ENCODE results near the gene TRIP13. TPM values are rescaled to one million over a fixed set of nuclear protein-coding genes. Genes with fewer than 3 reads are reported as not detected.
"Not testable (repeated sequence)": the region's sequence is repeated elsewhere in the genome, so short reads cannot be mapped to it uniquely, and the experiment has no call there.

TRIP13 gene
- total RNA-seq, 1 experiment from 2014 or later = 45.9 TPM

GRCh38 chr5:916441-917293 is 24.0 kb downstream of the TRIP13 start:
- no peak for TF ChIP-seq SIN3A (IDR thresholded peaks at IDR 0.05; ENCODE audit: borderline replicate concordance, insufficient read depth, low read depth, low read length)
- no peak for TF ChIP-seq POLR2AphosphoS5 (IDR thresholded peaks at IDR 0.05; ENCODE audit: low read depth, low read length)
- TF ChIP-seq TCF7L2 (IDR thresholded peaks at IDR 0.05; ENCODE audit: low read depth, low read length) = no peak
- no peak for TF ChIP-seq REST (IDR thresholded peaks at IDR 0.05; ENCODE audit: insufficient read depth in 1 of 2, low read depth in 2 of 2, low read length in 1 of 2)
- TF ChIP-seq CTCF (IDR thresholded peaks at IDR 0.05) = no peak
- CTCF ChIA-PET = interaction anchor here (0.5 kb wide), 1 partner anchor 91 kb away, joined by 4 read pairs; no protein-coding TSS in a partner anchor
- BruUV-seq (replicated peaks) = no TSS peak
- no peaks in the 10 kb centered on the region for H3K9me3 ChIP-seq (ENCODE audit: control insufficient read depth, insufficient read depth, low read depth, low read length)
- no peaks in the 10 kb centered on the region for H3K27me3 ChIP-seq (ENCODE audit: control insufficient read depth, insufficient read depth, low read length)
- in situ Hi-C loops (cut with HindIII; ENCODE audit: low pct_unique_long_range_greater_than_20kb, low sequenced_read_pairs) = no loop called here
- peaks cover 28% of the 10 kb centered on the region for H3K4me1 ChIP-seq (ENCODE audit: control insufficient read depth, insufficient read depth, low read length)
- no peak overlapping the region for H3K27ac ChIP-seq (ENCODE audit: low read length)
- H3K36me3 ChIP-seq (ENCODE audit: control insufficient read depth, insufficient read depth, low read length) = peaks cover 10% of the 10 kb centered on the region
- intact Hi-C loops (cut with micrococcal nuclease; ENCODE audit: unreplicated experiment) = no loop called here
- POLR2A ChIA-PET = no interaction called here
- no peak for DNase-seq (ENCODE audit: low read depth, low spot score)
- ATAC-seq = no peak
- H3K4me3 ChIP-seq (ENCODE audit: low read depth in 2 of 2, low read length in 2 of 2) = no peak overlapping the region

- Histone ChIP-seq H3K4me1 (ENCODE audit: control insufficient read depth, insufficient read depth, low read length) (peaks cover 20% of the 10 kb centered on the region), H3K27ac (ENCODE audit: low read length) (peak overlapping the region; percentile 11)
- DNase-seq (ENCODE audit: low read depth, low spot score); H3K36me3 ChIP-seq (ENCODE audit: control insufficient read depth, insufficient read depth, low read length); H3K4me3 ChIP-seq (ENCODE audit: low read depth in 2 of 2, low read length in 2 of 2); BruUV-seq (replicated peaks); POLR2A ChIA-PET; CTCF ChIA-PET; in situ Hi-C loops (cut with HindIII; ENCODE audit: low pct_unique_long_range_greater_than_20kb, low sequenced_read_pairs); H3K9me3 ChIP-seq (ENCODE audit: control insufficient read depth, insufficient read depth, low read depth, low read length); intact Hi-C loops (cut with micrococcal nuclease; ENCODE audit: unreplicated experiment); ATAC-seq; H3K27me3 ChIP-seq (ENCODE audit: control insufficient read depth, insufficient read depth, low read length): not testable (repeated sequence)
Observed at GRCh38 chr5:918717-919116, 26.0 kb downstream of the TRIP13 start.

Data from Panc1 (cell line).